Measurements from ENCODE around the gene FNDC7.
"Not testable (repeated sequence)": the region's sequence is repeated elsewhere in the genome, so short reads cannot be mapped to it uniquely, and the experiment has no call there.

DNA sequence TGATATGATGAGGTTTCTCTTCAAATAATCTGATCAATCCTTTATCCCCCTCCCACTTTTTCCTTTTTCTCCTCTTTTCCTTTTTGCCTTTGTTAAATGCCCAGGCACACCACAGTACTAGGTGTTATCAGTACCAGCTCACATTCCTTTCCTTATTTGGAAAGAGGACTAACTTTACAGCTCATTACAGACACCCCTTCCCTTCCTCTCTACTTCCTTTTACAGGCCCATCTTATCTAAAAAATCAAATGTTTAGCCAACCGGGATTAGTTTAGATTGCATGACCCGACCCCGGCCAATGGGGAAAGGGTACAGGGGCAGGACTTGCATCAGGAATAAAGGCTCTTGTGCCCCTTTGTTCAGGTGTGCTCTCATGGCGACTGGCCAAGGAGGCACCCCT lies 31.0 kb upstream of the FNDC7 start:
- TF ChIP-seq, protein P1, sequence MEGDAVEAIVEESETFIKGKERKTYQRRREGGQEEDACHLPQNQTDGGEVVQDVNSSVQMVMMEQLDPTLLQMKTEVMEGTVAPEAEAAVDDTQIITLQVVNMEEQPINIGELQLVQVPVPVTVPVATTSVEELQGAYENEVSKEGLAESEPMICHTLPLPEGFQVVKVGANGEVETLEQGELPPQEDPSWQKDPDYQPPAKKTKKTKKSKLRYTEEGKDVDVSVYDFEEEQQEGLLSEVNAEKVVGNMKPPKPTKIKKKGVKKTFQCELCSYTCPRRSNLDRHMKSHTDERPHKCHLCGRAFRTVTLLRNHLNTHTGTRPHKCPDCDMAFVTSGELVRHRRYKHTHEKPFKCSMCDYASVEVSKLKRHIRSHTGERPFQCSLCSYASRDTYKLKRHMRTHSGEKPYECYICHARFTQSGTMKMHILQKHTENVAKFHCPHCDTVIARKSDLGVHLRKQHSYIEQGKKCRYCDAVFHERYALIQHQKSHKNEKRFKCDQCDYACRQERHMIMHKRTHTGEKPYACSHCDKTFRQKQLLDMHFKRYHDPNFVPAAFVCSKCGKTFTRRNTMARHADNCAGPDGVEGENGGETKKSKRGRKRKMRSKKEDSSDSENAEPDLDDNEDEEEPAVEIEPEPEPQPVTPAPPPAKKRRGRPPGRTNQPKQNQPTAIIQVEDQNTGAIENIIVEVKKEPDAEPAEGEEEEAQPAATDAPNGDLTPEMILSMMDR (IDR thresholded peaks at IDR 0.05), result not testable (repeated sequence)
- TF ChIP-seq POLR2A (IDR thresholded peaks at IDR 0.05), result not testable (repeated sequence)

Measured in testis (tissue), 2 donors.